Activated T-cell treated with anti-CD3 and anti-CD28 coated beads, Interleukin-2, amount 50 U/mL, for 1 hour (primary cell): Measurements from ENCODE around the gene LSM12.

Source experiments
- DNase-seq: peaks from one replicate; pipeline ENCODE4 v3.0.0-alpha.2; 2020

The LSM12 gene

DNA sequence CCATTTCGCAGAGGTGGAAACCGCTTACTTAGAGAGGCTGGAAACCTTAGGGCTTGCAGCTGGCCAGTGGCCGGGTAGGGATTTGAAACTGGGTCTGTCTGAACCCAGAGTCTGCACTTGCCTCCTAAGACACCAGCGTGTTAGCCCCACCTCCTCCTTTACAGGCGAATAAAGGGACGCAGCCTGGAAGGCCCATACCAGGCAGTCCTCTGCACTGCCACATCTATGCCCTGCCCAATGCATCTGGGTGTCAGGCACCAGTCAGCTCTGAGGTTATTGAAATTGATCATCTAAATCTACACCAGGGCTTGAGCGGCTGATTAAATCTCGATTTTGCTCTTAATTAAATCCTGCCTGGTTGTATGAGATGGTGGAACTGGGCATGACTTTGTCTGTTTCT, 82.0 kb downstream of the LSM12 start:
- no peak for DNase-seq
